ENCODE results near the gene PCDHGA4.

PCDHGA4 gene

DNA sequence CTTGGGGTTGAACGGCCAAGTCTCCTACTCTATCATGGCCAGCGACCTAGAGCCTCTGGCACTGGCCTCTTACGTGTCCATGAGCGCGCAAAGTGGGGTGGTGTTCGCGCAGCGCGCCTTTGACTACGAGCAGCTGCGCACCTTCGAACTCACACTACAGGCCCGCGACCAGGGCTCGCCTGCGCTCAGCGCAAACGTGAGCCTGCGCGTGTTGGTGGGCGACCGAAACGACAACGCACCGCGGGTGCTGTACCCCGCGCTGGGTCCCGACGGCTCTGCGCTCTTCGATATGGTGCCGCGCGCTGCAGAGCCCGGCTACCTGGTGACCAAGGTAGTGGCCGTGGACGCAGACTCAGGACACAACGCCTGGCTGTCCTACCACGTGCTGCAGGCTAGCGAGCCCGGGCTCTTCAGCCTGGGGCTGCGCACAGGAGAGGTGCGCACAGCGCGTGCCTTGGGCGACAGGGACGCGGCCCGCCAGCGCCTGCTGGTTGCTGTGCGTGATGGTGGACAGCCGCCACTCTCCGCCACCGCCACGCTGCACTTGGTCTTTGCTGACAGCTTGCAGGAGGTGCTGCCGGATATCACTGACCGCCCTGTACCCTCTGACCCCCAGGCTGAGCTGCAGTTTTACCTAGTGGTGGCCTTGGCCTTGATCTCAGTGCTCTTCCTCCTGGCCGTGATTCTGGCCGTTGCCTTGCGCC, 44.9 kb downstream of the PCDHGA4 start:
- no peaks in the 10 kb centered on the region for H3K9me2 ChIP-seq (ENCODE audit: low read depth, low read length)
- no peaks in the 10 kb centered on the region for H4K20me1 ChIP-seq (ENCODE audit: insufficient read depth, low read length)
- H3K4me1 ChIP-seq (ENCODE audit: insufficient read depth, low read length, severe bottlenecking), result no peaks in the 10 kb centered on the region
- H3K4me3 ChIP-seq (ENCODE audit: low read depth, low read length, poor library complexity, severe bottlenecking), result no peak overlapping the region
- no peak overlapping the region for H3K9ac ChIP-seq (ENCODE audit: low read length)
- H3K27me3 ChIP-seq (ENCODE audit: insufficient read depth, low read length), result no peaks in the 10 kb centered on the region
- H3F3A ChIP-seq (ENCODE audit: insufficient read depth, low read length), result no peaks in the 10 kb centered on the region
- no peak overlapping the region for H3K27ac ChIP-seq (ENCODE audit: low read depth, low read length, poor library complexity, severe bottlenecking)
- H2AFZ ChIP-seq (ENCODE audit: low read length), result no peak overlapping the region
- H3K36me3 ChIP-seq (ENCODE audit: insufficient read depth, low read length), result no peaks in the 10 kb centered on the region
- H3K9me3 ChIP-seq (ENCODE audit: low read length), result peaks cover 5% of the 10 kb centered on the region; the same call in 1 of the 2 replicates
- TF ChIP-seq EZH2 (IDR thresholded peaks at IDR 0.05; ENCODE audit: borderline replicate concordance, low read length), result no peak
- TF ChIP-seq, protein P1, sequence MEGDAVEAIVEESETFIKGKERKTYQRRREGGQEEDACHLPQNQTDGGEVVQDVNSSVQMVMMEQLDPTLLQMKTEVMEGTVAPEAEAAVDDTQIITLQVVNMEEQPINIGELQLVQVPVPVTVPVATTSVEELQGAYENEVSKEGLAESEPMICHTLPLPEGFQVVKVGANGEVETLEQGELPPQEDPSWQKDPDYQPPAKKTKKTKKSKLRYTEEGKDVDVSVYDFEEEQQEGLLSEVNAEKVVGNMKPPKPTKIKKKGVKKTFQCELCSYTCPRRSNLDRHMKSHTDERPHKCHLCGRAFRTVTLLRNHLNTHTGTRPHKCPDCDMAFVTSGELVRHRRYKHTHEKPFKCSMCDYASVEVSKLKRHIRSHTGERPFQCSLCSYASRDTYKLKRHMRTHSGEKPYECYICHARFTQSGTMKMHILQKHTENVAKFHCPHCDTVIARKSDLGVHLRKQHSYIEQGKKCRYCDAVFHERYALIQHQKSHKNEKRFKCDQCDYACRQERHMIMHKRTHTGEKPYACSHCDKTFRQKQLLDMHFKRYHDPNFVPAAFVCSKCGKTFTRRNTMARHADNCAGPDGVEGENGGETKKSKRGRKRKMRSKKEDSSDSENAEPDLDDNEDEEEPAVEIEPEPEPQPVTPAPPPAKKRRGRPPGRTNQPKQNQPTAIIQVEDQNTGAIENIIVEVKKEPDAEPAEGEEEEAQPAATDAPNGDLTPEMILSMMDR (IDR thresholded peaks at IDR 0.05; ENCODE audit: low read length), result no peak
- H3K4me2 ChIP-seq (ENCODE audit: low read length), result no peak overlapping the region
- H3K79me2 ChIP-seq (ENCODE audit: insufficient read depth, low read length), result no peaks in the 10 kb centered on the region

DNA sequence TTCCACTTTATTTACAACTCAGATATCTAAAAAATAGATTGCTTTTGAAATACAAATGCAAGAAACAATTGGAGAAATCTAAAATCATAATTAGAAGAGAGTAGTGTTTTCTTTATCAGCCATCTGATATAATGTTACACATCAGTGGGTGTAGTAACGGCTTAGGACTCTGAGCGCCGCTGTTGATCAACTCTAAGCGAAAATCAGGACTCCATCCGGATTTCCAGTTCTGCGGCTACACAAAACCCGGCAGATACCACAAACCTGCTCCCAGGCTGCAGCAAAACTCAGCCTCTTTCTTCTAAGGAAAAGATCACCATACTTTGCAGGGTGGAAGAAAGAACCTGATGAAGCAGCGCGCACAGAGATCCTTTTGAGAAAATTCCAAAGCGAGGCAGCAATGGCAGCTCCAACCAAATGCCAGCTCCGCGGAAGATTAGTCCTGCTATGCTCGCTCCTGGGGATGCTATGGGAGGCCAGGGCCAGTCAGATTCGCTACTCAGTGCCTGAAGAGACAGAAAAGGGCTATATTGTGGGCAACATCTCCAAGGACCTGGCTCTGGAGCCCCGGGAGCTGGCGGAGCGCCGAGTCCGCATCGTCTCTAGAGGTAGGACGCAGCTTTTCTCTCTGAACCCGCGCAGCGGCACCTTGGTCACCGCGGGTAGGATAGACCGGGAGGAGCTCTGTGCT, 47.9 kb downstream of the PCDHGA4 start, which contains the start of gene PCDHGA9:
Gene PCDHGA9 (plus strand): TSS at position 226 of the 691 bp plus-strand sequence. CDS start 175 bp downstream, at position 401.
- H3K4me2 ChIP-seq (ENCODE audit: low read length), result no peak within 1 kb of the TSS
- H3F3A ChIP-seq (ENCODE audit: insufficient read depth, low read length), result no peaks in the 10 kb centered on the region
- no peak within 1 kb of the TSS for H3K9ac ChIP-seq (ENCODE audit: low read length)
- H3K79me2 ChIP-seq (ENCODE audit: insufficient read depth, low read length), result no peaks in the 10 kb centered on the region
- H3K4me1 ChIP-seq (ENCODE audit: insufficient read depth, low read length, severe bottlenecking), result no peaks in the 10 kb centered on the region
- H3K27ac ChIP-seq (ENCODE audit: low read depth, low read length, poor library complexity, severe bottlenecking), result no peak within 1 kb of the TSS
- no peaks in the 10 kb centered on the region for H3K27me3 ChIP-seq (ENCODE audit: insufficient read depth, low read length)
- H4K20me1 ChIP-seq (ENCODE audit: insufficient read depth, low read length), result no peaks in the 10 kb centered on the region
- no peak within 1 kb of the TSS for H3K4me3 ChIP-seq (ENCODE audit: low read depth, low read length, poor library complexity, severe bottlenecking)
- H2AFZ ChIP-seq (ENCODE audit: low read length), result no peak within 1 kb of the TSS
- no peaks in the 10 kb centered on the region for H3K36me3 ChIP-seq (ENCODE audit: insufficient read depth, low read length)
- no peaks in the 10 kb centered on the region for H3K9me2 ChIP-seq (ENCODE audit: low read depth, low read length)
- TF ChIP-seq EZH2 (IDR thresholded peaks at IDR 0.05; ENCODE audit: borderline replicate concordance, low read length), result no peak
- TF ChIP-seq, protein P1 (IDR thresholded peaks at IDR 0.05; ENCODE audit: low read length), result no peak
- H3K9me3 ChIP-seq (ENCODE audit: low read length), result peaks cover 5% of the 10 kb centered on the region; the same call in 1 of the 2 replicates

DNA sequence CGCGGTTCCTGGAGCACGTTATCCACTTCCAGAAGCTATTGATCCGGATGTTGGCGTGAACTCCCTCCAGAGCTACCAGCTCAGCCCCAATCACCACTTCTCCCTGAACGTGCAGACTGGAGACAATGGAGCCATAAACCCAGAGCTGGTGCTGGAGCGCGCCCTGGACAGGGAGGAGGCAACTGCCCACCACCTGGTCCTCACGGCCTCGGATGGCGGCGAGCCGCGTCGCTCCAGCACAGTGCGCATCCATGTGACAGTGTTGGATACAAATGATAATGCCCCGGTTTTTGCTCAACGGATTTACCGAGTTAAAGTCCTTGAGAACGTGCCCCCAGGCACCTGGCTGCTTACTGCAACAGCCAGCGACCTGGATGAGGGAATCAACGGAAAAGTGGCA, 48.6 kb downstream of the PCDHGA4 start:
- no peak for TF ChIP-seq EZH2 (IDR thresholded peaks at IDR 0.05; ENCODE audit: borderline replicate concordance, low read length)
- TF ChIP-seq, protein P1 (IDR thresholded peaks at IDR 0.05; ENCODE audit: low read length), result no peak
- Histone ChIP-seq H3K27ac (ENCODE audit: low read depth, low read length, poor library complexity, severe bottlenecking) (no peak overlapping the region), H3K27me3 (ENCODE audit: insufficient read depth, low read length) (no peaks in the 10 kb centered on the region), H2AFZ (ENCODE audit: low read length) (no peak overlapping the region), H3K36me3 (ENCODE audit: insufficient read depth, low read length) (no peaks in the 10 kb centered on the region), H3K79me2 (ENCODE audit: insufficient read depth, low read length) (no peaks in the 10 kb centered on the region), H4K20me1 (ENCODE audit: insufficient read depth, low read length) (no peaks in the 10 kb centered on the region), H3F3A (ENCODE audit: insufficient read depth, low read length) (no peaks in the 10 kb centered on the region), H3K4me2 (ENCODE audit: low read length) (no peak overlapping the region), H3K4me1 (ENCODE audit: insufficient read depth, low read length, severe bottlenecking) (no peaks in the 10 kb centered on the region), H3K9me3 (ENCODE audit: low read length) (peaks cover 5% of the 10 kb centered on the region; the same call in 1 of the 2 replicates), H3K4me3 (ENCODE audit: low read depth, low read length, poor library complexity, severe bottlenecking) (no peak overlapping the region), H3K9ac (ENCODE audit: low read length) (no peak overlapping the region), H3K9me2 (ENCODE audit: low read depth, low read length) (no peaks in the 10 kb centered on the region)

Measured in OCI-LY1 (cell line).